HFFc6 (cell line): ENCODE results near the gene RAD51B. TPM values are rescaled to one million over a fixed set of nuclear protein-coding genes. Genes with fewer than 3 reads are reported as not detected.

Source experiments
- DNase-seq: peaks from one replicate; pipeline ENCODE4 v3.0.0-alpha.2; 2018
- H3K27ac Mint-ChIP-seq: 2 replicates; pipeline ENCODE4 v1.8.0; 2020; ENCODE audit warnings: mild to moderate bottlenecking, mixed read lengths
- H3K27me3 Mint-ChIP-seq: 2 replicates; pipeline ENCODE4 v1.8.0; 2021; ENCODE audit warnings: mild to moderate bottlenecking, moderate library complexity, mixed read lengths; ENCODE audit not compliant: insufficient read depth
- H3K36me3 Mint-ChIP-seq: 2 replicates; pipeline ENCODE4 v1.8.0; 2021; ENCODE audit warnings: low read depth, mixed read lengths
- H3K4me1 Mint-ChIP-seq: 2 replicates; pipeline ENCODE4 v1.8.0; 2020; ENCODE audit warnings: low read depth, mixed read lengths
- H3K4me3 Mint-ChIP-seq: 2 replicates; pipeline ENCODE4 v1.8.0; 2020; ENCODE audit warnings: mild to moderate bottlenecking, moderate library complexity, mixed read lengths
- H3K9me3 Mint-ChIP-seq: 2 replicates; pipeline ENCODE4 v1.8.0; 2020; ENCODE audit warnings: mild to moderate bottlenecking, mixed read lengths
- CTCF ChIP-seq: fragments of 200-600 bp; sonication (generic); IDR thresholded peaks from 2 replicates; pipeline ENCODE4 v1.5.0; 2021; ENCODE audit warnings: antibody characterized with exemption, mild to moderate bottlenecking
- total RNA-seq, 6 experiments: library from RNA; stranded (reverse); fragmentation: NEBNext Ultra II Directional; extraction: Animal tissue kit (Norgen Biotek cat#: 25700); gene quantifications; 2 replicates in 1 of 6; 3 replicates in 5 of 6; pipeline ENCODE4 v1.2.3, GENCODE V29; 2021

The RAD51B gene
- total RNA-seq, 6 experiments from 2014 or later: 7.1 to 12.4 (median 9.6) TPM

DNA sequence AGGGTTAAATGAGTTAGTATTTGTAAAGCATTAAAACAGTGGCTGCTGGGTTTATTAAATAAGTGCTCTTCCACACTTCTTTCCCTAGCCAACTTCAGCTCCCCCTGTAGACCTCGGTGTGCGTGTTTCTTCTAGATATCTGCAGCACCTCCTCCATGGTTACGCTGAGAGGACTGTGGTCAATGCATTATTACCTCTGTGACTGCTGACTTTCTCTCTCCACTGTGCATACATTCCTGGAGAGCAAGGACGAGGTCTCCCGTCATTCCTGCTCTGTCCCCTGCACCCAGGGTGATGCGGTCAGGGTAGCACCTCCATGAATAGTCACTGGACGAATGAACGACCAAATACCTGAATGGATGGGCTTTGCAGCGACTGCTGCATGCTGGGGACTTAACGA lies 928.7 kb downstream of the RAD51B start:
- no peak for DNase-seq
- H3K36me3 Mint-ChIP-seq: no peaks in the 10 kb centered on the region

GRCh38 chr14:68748691-68749090 lies 929.1 kb downstream of the RAD51B start:
- Mint-ChIP-seq H3K4me3 (no peak overlapping the region), H3K36me3 (no peaks in the 10 kb centered on the region), H3K27me3 (peaks cover 13% of the 10 kb centered on the region), H3K4me1 (peaks cover 4% of the 10 kb centered on the region; the same call in 1 of the 2 replicates), H3K9me3 (no peaks in the 10 kb centered on the region), H3K27ac (no peak overlapping the region)
- no peak for TF ChIP-seq CTCF
- DNase-seq: no peak

More for the DNA sequence above, 928.7 kb downstream of the RAD51B start:
- Mint-ChIP-seq H3K27ac (no peak overlapping the region), H3K4me1 (no peaks in the 10 kb centered on the region), H3K4me3 (no peak overlapping the region), H3K27me3 (peaks cover 14% of the 10 kb centered on the region), H3K9me3 (no peaks in the 10 kb centered on the region)
- no peak for TF ChIP-seq CTCF

DNA sequence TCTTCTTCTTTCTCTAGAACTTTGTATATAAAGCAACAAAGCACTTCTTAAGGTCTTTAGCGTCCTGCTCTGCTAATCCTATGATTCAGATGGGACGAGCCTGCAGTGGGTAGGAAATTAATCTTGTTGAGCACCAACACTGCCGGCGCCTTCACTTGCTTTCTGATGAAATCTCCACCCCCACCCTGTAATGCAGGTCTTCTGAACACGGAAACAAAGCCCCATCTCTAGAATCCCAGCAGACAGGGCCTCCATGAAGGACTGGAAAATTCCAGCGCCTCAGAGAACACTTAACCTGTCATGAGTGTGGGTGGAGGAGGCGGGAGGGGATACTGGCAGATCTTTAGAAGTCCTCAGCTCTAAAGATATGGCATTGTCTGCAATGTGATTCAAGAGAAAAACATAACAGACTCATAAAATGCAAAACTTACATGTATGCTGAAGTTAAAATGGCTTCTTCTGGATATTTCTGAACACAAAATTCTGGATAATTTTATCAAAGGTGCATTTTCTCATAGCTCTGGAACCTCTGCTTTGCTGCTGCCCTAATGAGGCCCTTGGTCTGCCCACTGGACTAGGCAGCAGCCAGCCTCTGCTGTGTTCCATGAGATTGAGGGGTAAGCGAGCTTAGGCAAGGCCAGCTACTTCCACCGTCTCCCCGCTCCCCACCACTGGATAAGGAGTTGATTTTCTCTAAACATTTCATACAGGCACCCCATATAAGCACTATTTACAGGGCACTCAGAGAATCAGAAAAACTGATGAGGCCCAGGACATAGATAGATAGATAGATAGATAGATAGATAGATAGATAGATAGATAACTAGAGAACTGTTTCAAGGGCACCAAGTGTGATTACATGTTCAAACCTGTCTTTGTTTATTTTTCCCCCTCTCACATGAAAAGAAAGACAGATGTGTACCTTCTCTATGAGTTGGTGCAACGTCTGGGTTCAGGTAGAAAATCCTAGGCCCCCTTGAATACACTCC lies 930.2 kb downstream of the RAD51B start:
- no peak for DNase-seq
- Mint-ChIP-seq H3K36me3 (no peaks in the 10 kb centered on the region), H3K4me1 (peaks cover 5% of the 10 kb centered on the region; the same call in 1 of the 2 replicates), H3K27ac (no peak overlapping the region), H3K9me3 (no peaks in the 10 kb centered on the region), H3K27me3 (peaks cover 14% of the 10 kb centered on the region), H3K4me3 (no peak overlapping the region)
- no peak for TF ChIP-seq CTCF

DNA sequence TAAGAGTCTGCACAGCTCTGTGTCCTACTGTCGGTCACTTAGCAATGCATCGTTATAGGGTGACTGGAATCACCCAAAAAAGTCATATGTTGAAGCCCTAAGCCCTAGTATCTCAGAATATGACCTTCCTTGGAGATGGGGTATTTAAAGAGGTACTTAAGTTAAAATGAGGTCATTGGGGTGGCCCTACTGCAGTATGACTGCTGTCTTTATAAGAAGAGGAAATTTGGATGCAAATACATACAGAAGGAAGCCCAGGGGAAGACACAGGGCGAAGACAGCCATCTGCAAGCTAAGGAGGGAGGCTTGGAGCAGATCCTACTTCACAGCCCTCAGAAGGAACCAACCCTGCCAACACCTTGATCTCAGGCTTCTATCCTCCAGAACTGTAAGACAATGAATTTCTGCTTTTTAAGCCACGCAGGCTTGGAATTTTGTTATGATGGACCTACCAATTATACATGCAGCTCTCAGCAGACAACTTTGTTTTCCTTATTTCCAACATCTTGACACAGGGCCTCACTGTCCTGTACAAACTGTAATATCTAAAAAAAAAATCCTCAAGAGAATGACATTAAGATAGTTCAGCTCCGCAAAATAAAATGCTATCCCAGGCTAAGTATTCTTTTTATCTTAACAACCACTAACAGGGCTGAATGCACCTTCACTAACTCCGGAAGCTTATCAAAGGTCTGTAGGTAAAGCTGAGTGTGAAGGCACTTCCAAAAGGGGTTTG lies 932.9 kb downstream of the RAD51B start:
- TF ChIP-seq CTCF: no peak
- H3K27ac Mint-ChIP-seq: no peak overlapping the region
- no peaks in the 10 kb centered on the region for H3K36me3 Mint-ChIP-seq
- peaks cover 8% of the 10 kb centered on the region for H3K27me3 Mint-ChIP-seq
- H3K4me3 Mint-ChIP-seq: no peak overlapping the region
- no peak for DNase-seq
- H3K9me3 Mint-ChIP-seq: no peaks in the 10 kb centered on the region
- H3K4me1 Mint-ChIP-seq: peaks cover 12% of the 10 kb centered on the region; the same call in 1 of the 2 replicates

- no peak for TF ChIP-seq CTCF
- H3K27ac Mint-ChIP-seq: no peak overlapping the region
- no peaks in the 10 kb centered on the region for H3K36me3 Mint-ChIP-seq
- H3K4me3 Mint-ChIP-seq: no peak overlapping the region
- H3K27me3 Mint-ChIP-seq: peaks cover 3% of the 10 kb centered on the region; the same call in 1 of the 2 replicates
- DNase-seq: no peak
- H3K9me3 Mint-ChIP-seq: no peaks in the 10 kb centered on the region
- peaks cover 12% of the 10 kb centered on the region; the same call in 1 of the 2 replicates for H3K4me1 Mint-ChIP-seq
Observed at GRCh38 chr14:68753690-68754089, 934.1 kb downstream of the RAD51B start.
